Skin of body (tissue), 2 donors: ENCODE data around the gene ITGB6. TPM values are rescaled to one million over a fixed set of nuclear protein-coding genes. Genes with fewer than 3 reads are reported as not detected.

Source experiments
- DNase-seq: peaks from one replicate; lab custom pipeline; 2025; lab: John Stamatoyannopoulos, UW
- total RNA-seq: library from RNA; depleted of rRNA; stranded (reverse); fragments of >200 nt; gene quantifications from one replicate; pipeline ENCODE4 v1.2.3, GENCODE V29; 2014

Gene ITGB6
- 11.6 TPM for total RNA-seq

- DNase-seq, result no peak
Measured at GRCh38 chr2:160199683-160200389, at the start of gene ITGB6. TSS of gene ITGB6 (minus strand) at chr2:160200272. CDS start at chr2:160200063, 209 bp downstream.

GRCh38 chr2:160247296-160248035, 47.4 kb upstream of the ITGB6 start:
- DNase-seq, result peak; percentile 16

- no peak for DNase-seq
Measured at GRCh38 chr2:160246356-160246755, 46.3 kb upstream of the ITGB6 start.

GRCh38 chr2:160245614-160246155, 45.6 kb upstream of the ITGB6 start:
- no peak for DNase-seq

GRCh38 chr2:160242893-160243564, 43.0 kb upstream of the ITGB6 start:
- no peak for DNase-seq

- DNase-seq, result no peak
Measured at GRCh38 chr2:160241251-160242137, 41.4 kb upstream of the ITGB6 start.

- DNase-seq, result no peak
Measured at GRCh38 chr2:160239436-160239835, 39.4 kb upstream of the ITGB6 start.

- no peak for DNase-seq
Measured at GRCh38 chr2:160238392-160238791, 38.3 kb upstream of the ITGB6 start.

- DNase-seq, result no peak
Measured at GRCh38 chr2:160232905-160233475, 32.9 kb upstream of the ITGB6 start.

GRCh38 chr2:160229591-160229990, 29.5 kb upstream of the ITGB6 start:
- DNase-seq, result no peak

- DNase-seq, result no peak
Measured at GRCh38 chr2:160228141-160228917, 28.3 kb upstream of the ITGB6 start.

GRCh38 chr2:160227293-160227915, 27.3 kb upstream of the ITGB6 start:
- no peak for DNase-seq

GRCh38 chr2:160226367-160226766, 26.3 kb upstream of the ITGB6 start:
- DNase-seq, result no peak

GRCh38 chr2:160225722-160226121, 25.6 kb upstream of the ITGB6 start:
- no peak for DNase-seq

- DNase-seq, result no peak
Measured at GRCh38 chr2:160224507-160224906, 24.4 kb upstream of the ITGB6 start.

GRCh38 chr2:160224060-160224459, 24.0 kb upstream of the ITGB6 start:
- DNase-seq, result no peak

GRCh38 chr2:160223560-160223959, 23.5 kb upstream of the ITGB6 start:
- no peak for DNase-seq

GRCh38 chr2:160222546-160223283, 22.6 kb upstream of the ITGB6 start:
- DNase-seq, result no peak
